ENCODE data around the gene INPP1.

The INPP1 gene

GRCh38 chr2:190376083-190376482, 32.7 kb downstream of the INPP1 start:
- no peak for DNase-seq
- no peak overlapping the region for H3K4me3 ChIP-seq (ENCODE audit: insufficient read depth, low read depth, low read length, poor library complexity, severe bottlenecking)
- no peaks in the 10 kb centered on the region for H3K36me3 ChIP-seq (ENCODE audit: control insufficient read depth, insufficient read depth, low read length)
- H3K27me3 ChIP-seq (replicated peaks; ENCODE audit: control insufficient read depth, insufficient read depth, low read length, poor library complexity, severe bottlenecking): no peaks in the 10 kb centered on the region
- H3K9me3 ChIP-seq (ENCODE audit: control insufficient read depth, low read length): no peaks in the 10 kb centered on the region
- H3K4me1 ChIP-seq (ENCODE audit: control insufficient read depth, insufficient read depth, low read length, poor library complexity, severe bottlenecking): no peaks in the 10 kb centered on the region
- H3K27ac ChIP-seq (ENCODE audit: insufficient read depth, low read length, poor library complexity, severe bottlenecking): no peak overlapping the region

- no peak for DNase-seq
- H3K4me3 ChIP-seq (ENCODE audit: insufficient read depth, low read depth, low read length, poor library complexity, severe bottlenecking): no peak overlapping the region
- no peaks in the 10 kb centered on the region for H3K36me3 ChIP-seq (ENCODE audit: control insufficient read depth, insufficient read depth, low read length)
- no peak overlapping the region for H3K27ac ChIP-seq (ENCODE audit: insufficient read depth, low read length, poor library complexity, severe bottlenecking)
- no peaks in the 10 kb centered on the region for H3K27me3 ChIP-seq (replicated peaks; ENCODE audit: control insufficient read depth, insufficient read depth, low read length, poor library complexity, severe bottlenecking)
- no peaks in the 10 kb centered on the region for H3K4me1 ChIP-seq (ENCODE audit: control insufficient read depth, insufficient read depth, low read length, poor library complexity, severe bottlenecking)
- H3K9me3 ChIP-seq (ENCODE audit: control insufficient read depth, low read length): no peaks in the 10 kb centered on the region
Observed at GRCh38 chr2:190376591-190377245, 33.3 kb downstream of the INPP1 start.

- no peak overlapping the region for H3K4me3 ChIP-seq (ENCODE audit: insufficient read depth, low read depth, low read length, poor library complexity, severe bottlenecking)
Observed at GRCh38 chr2:190378880-190379237, 35.5 kb downstream of the INPP1 start.

GRCh38 chr2:190379249-190379964, 36.0 kb downstream of the INPP1 start:
- no peaks in the 10 kb centered on the region for H3K4me1 ChIP-seq (ENCODE audit: control insufficient read depth, insufficient read depth, low read length, poor library complexity, severe bottlenecking)
- H3K4me3 ChIP-seq (ENCODE audit: insufficient read depth, low read depth, low read length, poor library complexity, severe bottlenecking): no peak overlapping the region
- DNase-seq: no peak
- H3K27me3 ChIP-seq (replicated peaks; ENCODE audit: control insufficient read depth, insufficient read depth, low read length, poor library complexity, severe bottlenecking): no peaks in the 10 kb centered on the region
- no peak overlapping the region for H3K27ac ChIP-seq (ENCODE audit: insufficient read depth, low read length, poor library complexity, severe bottlenecking)
- no peaks in the 10 kb centered on the region for H3K9me3 ChIP-seq (ENCODE audit: control insufficient read depth, low read length)
- no peaks in the 10 kb centered on the region for H3K36me3 ChIP-seq (ENCODE audit: control insufficient read depth, insufficient read depth, low read length)

More at GRCh38 chr2:190378880-190379237, 35.5 kb downstream of the INPP1 start:
- Histone ChIP-seq H3K9me3 (ENCODE audit: control insufficient read depth, low read length) (no peaks in the 10 kb centered on the region), H3K36me3 (ENCODE audit: control insufficient read depth, insufficient read depth, low read length) (no peaks in the 10 kb centered on the region), H3K4me1 (ENCODE audit: control insufficient read depth, insufficient read depth, low read length, poor library complexity, severe bottlenecking) (no peaks in the 10 kb centered on the region), H3K27ac (ENCODE audit: insufficient read depth, low read length, poor library complexity, severe bottlenecking) (no peak overlapping the region), H3K27me3 (replicated peaks; ENCODE audit: control insufficient read depth, insufficient read depth, low read length, poor library complexity, severe bottlenecking) (no peaks in the 10 kb centered on the region)
- no peak for DNase-seq

GRCh38 chr2:190380962-190381412, 37.6 kb downstream of the INPP1 start:
- Histone ChIP-seq H3K27ac (ENCODE audit: insufficient read depth, low read length, poor library complexity, severe bottlenecking) (no peak overlapping the region), H3K9me3 (ENCODE audit: control insufficient read depth, low read length) (no peaks in the 10 kb centered on the region), H3K36me3 (ENCODE audit: control insufficient read depth, insufficient read depth, low read length) (no peaks in the 10 kb centered on the region), H3K4me3 (ENCODE audit: insufficient read depth, low read depth, low read length, poor library complexity, severe bottlenecking) (no peak overlapping the region), H3K27me3 (replicated peaks; ENCODE audit: control insufficient read depth, insufficient read depth, low read length, poor library complexity, severe bottlenecking) (no peaks in the 10 kb centered on the region), H3K4me1 (ENCODE audit: control insufficient read depth, insufficient read depth, low read length, poor library complexity, severe bottlenecking) (no peaks in the 10 kb centered on the region)
- DNase-seq: no peak

GRCh38 chr2:190382851-190383250, 39.5 kb downstream of the INPP1 start:
- Histone ChIP-seq H3K9me3 (ENCODE audit: control insufficient read depth, low read length) (no peaks in the 10 kb centered on the region), H3K36me3 (ENCODE audit: control insufficient read depth, insufficient read depth, low read length) (no peaks in the 10 kb centered on the region), H3K4me1 (ENCODE audit: control insufficient read depth, insufficient read depth, low read length, poor library complexity, severe bottlenecking) (no peaks in the 10 kb centered on the region), H3K4me3 (ENCODE audit: insufficient read depth, low read depth, low read length, poor library complexity, severe bottlenecking) (no peak overlapping the region), H3K27ac (ENCODE audit: insufficient read depth, low read length, poor library complexity, severe bottlenecking) (no peak overlapping the region), H3K27me3 (replicated peaks; ENCODE audit: control insufficient read depth, insufficient read depth, low read length, poor library complexity, severe bottlenecking) (no peaks in the 10 kb centered on the region)
- DNase-seq: peak in 1 of 3 donors; percentile 5

- Histone ChIP-seq H3K4me3 (ENCODE audit: insufficient read depth, low read depth, low read length, poor library complexity, severe bottlenecking) (no peak overlapping the region), H3K9me3 (ENCODE audit: control insufficient read depth, low read length) (no peaks in the 10 kb centered on the region)
- no peak for DNase-seq
Observed at GRCh38 chr2:190387422-190387821, 44.0 kb downstream of the INPP1 start.

GRCh38 chr2:190396271-190396670, 52.9 kb downstream of the INPP1 start:
- no peaks in the 10 kb centered on the region for H3K4me1 ChIP-seq (ENCODE audit: control insufficient read depth, insufficient read depth, low read length, poor library complexity, severe bottlenecking)
- no peak overlapping the region for H3K4me3 ChIP-seq (ENCODE audit: insufficient read depth, low read depth, low read length, poor library complexity, severe bottlenecking)
- DNase-seq: no peak
- no peaks in the 10 kb centered on the region for H3K27me3 ChIP-seq (replicated peaks; ENCODE audit: control insufficient read depth, insufficient read depth, low read length, poor library complexity, severe bottlenecking)
- no peaks in the 10 kb centered on the region for H3K9me3 ChIP-seq (ENCODE audit: control insufficient read depth, low read length)
- H3K27ac ChIP-seq (ENCODE audit: insufficient read depth, low read length, poor library complexity, severe bottlenecking): no peak overlapping the region
- no peaks in the 10 kb centered on the region for H3K36me3 ChIP-seq (ENCODE audit: control insufficient read depth, insufficient read depth, low read length)

More at GRCh38 chr2:190387422-190387821, 44.0 kb downstream of the INPP1 start:
- no peaks in the 10 kb centered on the region for H3K4me1 ChIP-seq (ENCODE audit: control insufficient read depth, insufficient read depth, low read length, poor library complexity, severe bottlenecking)
- H3K27me3 ChIP-seq (replicated peaks; ENCODE audit: control insufficient read depth, insufficient read depth, low read length, poor library complexity, severe bottlenecking): no peaks in the 10 kb centered on the region
- H3K36me3 ChIP-seq (ENCODE audit: control insufficient read depth, insufficient read depth, low read length): no peaks in the 10 kb centered on the region
- no peak overlapping the region for H3K27ac ChIP-seq (ENCODE audit: insufficient read depth, low read length, poor library complexity, severe bottlenecking)

- H3K27ac ChIP-seq (ENCODE audit: insufficient read depth, low read length, poor library complexity, severe bottlenecking): no peak overlapping the region
- H3K4me3 ChIP-seq (ENCODE audit: insufficient read depth, low read depth, low read length, poor library complexity, severe bottlenecking): no peak overlapping the region
- no peaks in the 10 kb centered on the region for H3K9me3 ChIP-seq (ENCODE audit: control insufficient read depth, low read length)
- H3K36me3 ChIP-seq (ENCODE audit: control insufficient read depth, insufficient read depth, low read length): no peaks in the 10 kb centered on the region
- DNase-seq: no peak
- H3K4me1 ChIP-seq (ENCODE audit: control insufficient read depth, insufficient read depth, low read length, poor library complexity, severe bottlenecking): no peaks in the 10 kb centered on the region
- no peaks in the 10 kb centered on the region for H3K27me3 ChIP-seq (replicated peaks; ENCODE audit: control insufficient read depth, insufficient read depth, low read length, poor library complexity, severe bottlenecking)
Observed at GRCh38 chr2:190402986-190403603, 59.7 kb downstream of the INPP1 start.

GRCh38 chr2:190404487-190404886, 61.1 kb downstream of the INPP1 start:
- Histone ChIP-seq H3K27ac (ENCODE audit: insufficient read depth, low read length, poor library complexity, severe bottlenecking) (no peak overlapping the region), H3K4me1 (ENCODE audit: control insufficient read depth, insufficient read depth, low read length, poor library complexity, severe bottlenecking) (peaks cover 7% of the 10 kb centered on the region), H3K27me3 (replicated peaks; ENCODE audit: control insufficient read depth, insufficient read depth, low read length, poor library complexity, severe bottlenecking) (no peaks in the 10 kb centered on the region), H3K9me3 (ENCODE audit: control insufficient read depth, low read length) (no peaks in the 10 kb centered on the region), H3K36me3 (ENCODE audit: control insufficient read depth, insufficient read depth, low read length) (no peaks in the 10 kb centered on the region), H3K4me3 (ENCODE audit: insufficient read depth, low read depth, low read length, poor library complexity, severe bottlenecking) (no peak overlapping the region)
- DNase-seq: no peak
